MM.1S (cell line): ENCODE measurements around the gene AMOTL2.

Source experiments
- DNase-seq: peaks from one replicate; pipeline ENCODE4 v3.0.0-alpha.2; 2015
- H2AFZ ChIP-seq: fragments of 300-600 bp; sonication (generic); 2 replicates; pipeline ENCODE4 v1.6.0; 2016; ENCODE audit warnings: antibody characterized with exemption, low read length
- H3F3A ChIP-seq: fragments of 300-600 bp; sonication (generic); 2 replicates; pipeline ENCODE4 v1.6.1; 2016; ENCODE audit warnings: mild to moderate bottlenecking, antibody characterized with exemption, low read length, moderate library complexity, mixed read lengths; ENCODE audit not compliant: insufficient read depth
- H3K27ac ChIP-seq: fragments of 300-600 bp; sonication (generic); 2 replicates; pipeline ENCODE4 v1.5.1; 2016; ENCODE audit warnings: mild to moderate bottlenecking, low read length
- H3K27me3 ChIP-seq: fragments of 300-600 bp; sonication (generic); replicated peaks from 2 replicates; pipeline ENCODE4 v1.6.0; 2016; ENCODE audit warnings: low read length; ENCODE audit not compliant: insufficient read depth
- H3K36me3 ChIP-seq: fragments of 300-600 bp; sonication (generic); replicated peaks from 2 replicates; pipeline ENCODE4 v1.6.1; 2016; ENCODE audit warnings: mild to moderate bottlenecking, low read length, mixed read lengths; ENCODE audit not compliant: insufficient read depth
- H3K4me1 ChIP-seq: fragments of 300-600 bp; sonication (generic); 2 replicates; pipeline ENCODE4 v1.6.1; 2016; ENCODE audit warnings: low read length, mixed read lengths
- H3K4me2 ChIP-seq: fragments of 300-600 bp; sonication (generic); 2 replicates; pipeline ENCODE4 v1.6.0; 2016; ENCODE audit warnings: low read depth, low read length
- H3K4me3 ChIP-seq: fragments of 300-600 bp; sonication (generic); 2 replicates; pipeline ENCODE4 v1.5.1; 2016; ENCODE audit warnings: low read length, mixed read lengths
- H3K79me2 ChIP-seq: fragments of 300-600 bp; sonication (generic); 2 replicates; pipeline ENCODE4 v1.6.1; 2016; ENCODE audit warnings: mixed run types, low read length, mixed read lengths
- H3K9ac ChIP-seq: fragments of 300-600 bp; sonication (generic); 2 replicates; pipeline ENCODE4 v1.6.1; 2016; ENCODE audit warnings: low read length, mixed read lengths
- H3K9me2 ChIP-seq: fragments of 300-600 bp; sonication (generic); replicated peaks from 2 replicates; pipeline ENCODE4 v1.6.1; 2016; ENCODE audit warnings: mild to moderate bottlenecking, low read length, mixed read lengths; ENCODE audit not compliant: insufficient read depth
- H3K9me3 ChIP-seq: fragments of 300-600 bp; sonication (generic); replicated peaks from 2 replicates; pipeline ENCODE4 v1.6.1; 2016; ENCODE audit warnings: mild to moderate bottlenecking, low read length, mixed read lengths; ENCODE audit not compliant: insufficient read depth
- H4K20me1 ChIP-seq: fragments of 300-600 bp; sonication (generic); 2 replicates; pipeline ENCODE4 v1.6.1; 2016; ENCODE audit warnings: mild to moderate bottlenecking, low read length, moderate library complexity, mixed read lengths; ENCODE audit not compliant: insufficient read depth
- EZH2 ChIP-seq: fragments of 300-600 bp; sonication (generic); optimal IDR thresholded peaks from 2 replicates; pipeline ENCODE3; 2017; ENCODE audit warnings: low read depth, mild to moderate bottlenecking, antibody characterized with exemption, low read length, mixed read lengths
- EZH2phosphoT487 ChIP-seq: fragments of 300-600 bp; sonication (generic); IDR thresholded peaks from 2 replicates; pipeline ENCODE4 v1.6.1; 2018; ENCODE audit warnings: antibody characterized with exemption, low read length
- TF ChIP-seq, protein P1 (sequence below): fragments of 300-600 bp; sonication (generic); IDR thresholded peaks from 2 replicates; pipeline ENCODE4 v1.5.1; 2016; ENCODE audit warnings: antibody characterized with exemption, low read length, mixed read lengths

Gene AMOTL2

DNA sequence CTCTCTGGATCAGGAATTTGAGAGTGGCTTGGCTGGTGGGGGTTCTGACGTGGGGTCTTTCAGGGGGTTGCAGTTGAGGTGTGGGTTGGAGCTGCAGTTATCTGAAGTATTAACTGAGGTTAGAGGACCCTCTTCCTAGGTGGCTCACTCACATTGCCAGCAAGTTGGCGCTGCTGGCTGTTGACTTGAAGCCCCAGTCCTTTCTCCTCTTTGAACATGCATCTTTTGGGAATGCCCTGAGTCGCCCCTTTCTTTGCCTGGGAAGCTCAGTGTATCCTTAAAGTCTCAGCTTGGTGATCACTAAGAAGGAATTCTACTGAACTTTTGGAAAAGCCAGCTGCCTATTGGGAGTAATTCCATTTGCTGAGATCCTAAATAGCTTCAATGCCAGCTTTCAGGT is 13.0 kb upstream of the AMOTL2 start:
- Histone ChIP-seq H3K27me3 (no peaks in the 10 kb centered on the region), H4K20me1 (no peaks in the 10 kb centered on the region), H3F3A (no peaks in the 10 kb centered on the region), H3K4me2 (no peak overlapping the region), H3K9me2 (no peaks in the 10 kb centered on the region), H3K9ac (no peak overlapping the region), H2AFZ (no peak overlapping the region), H3K79me2 (no peaks in the 10 kb centered on the region), H3K4me1 (no peaks in the 10 kb centered on the region), H3K9me3 (no peaks in the 10 kb centered on the region), H3K4me3 (no peak overlapping the region), H3K36me3 (no peaks in the 10 kb centered on the region), H3K27ac (no peak overlapping the region)
- no peak for DNase-seq
- TF ChIP-seq, protein P1, sequence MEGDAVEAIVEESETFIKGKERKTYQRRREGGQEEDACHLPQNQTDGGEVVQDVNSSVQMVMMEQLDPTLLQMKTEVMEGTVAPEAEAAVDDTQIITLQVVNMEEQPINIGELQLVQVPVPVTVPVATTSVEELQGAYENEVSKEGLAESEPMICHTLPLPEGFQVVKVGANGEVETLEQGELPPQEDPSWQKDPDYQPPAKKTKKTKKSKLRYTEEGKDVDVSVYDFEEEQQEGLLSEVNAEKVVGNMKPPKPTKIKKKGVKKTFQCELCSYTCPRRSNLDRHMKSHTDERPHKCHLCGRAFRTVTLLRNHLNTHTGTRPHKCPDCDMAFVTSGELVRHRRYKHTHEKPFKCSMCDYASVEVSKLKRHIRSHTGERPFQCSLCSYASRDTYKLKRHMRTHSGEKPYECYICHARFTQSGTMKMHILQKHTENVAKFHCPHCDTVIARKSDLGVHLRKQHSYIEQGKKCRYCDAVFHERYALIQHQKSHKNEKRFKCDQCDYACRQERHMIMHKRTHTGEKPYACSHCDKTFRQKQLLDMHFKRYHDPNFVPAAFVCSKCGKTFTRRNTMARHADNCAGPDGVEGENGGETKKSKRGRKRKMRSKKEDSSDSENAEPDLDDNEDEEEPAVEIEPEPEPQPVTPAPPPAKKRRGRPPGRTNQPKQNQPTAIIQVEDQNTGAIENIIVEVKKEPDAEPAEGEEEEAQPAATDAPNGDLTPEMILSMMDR = no peak
- TF ChIP-seq EZH2 (no peak), EZH2phosphoT487 (no peak)

DNA sequence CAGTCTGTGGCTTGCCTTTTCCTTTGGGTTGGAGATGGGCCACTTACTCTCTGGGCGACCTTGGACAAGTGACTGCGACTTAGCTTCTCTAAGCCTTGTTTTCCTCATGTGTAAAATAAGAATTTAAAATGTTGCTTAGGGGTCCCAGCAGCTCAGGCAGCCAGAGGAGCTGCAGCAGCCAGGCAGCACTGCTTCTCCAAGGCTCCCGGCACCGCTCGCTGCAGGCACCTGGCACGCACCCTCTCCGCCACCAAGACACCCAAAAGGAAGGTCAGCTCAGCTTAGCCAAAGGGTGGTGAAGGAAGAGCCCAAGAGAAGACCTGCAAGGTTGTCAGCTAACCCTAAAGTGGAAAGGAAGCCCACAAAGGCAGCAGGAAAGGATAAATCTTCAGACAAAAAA is 10.7 kb upstream of the AMOTL2 start:
- Histone ChIP-seq H3K4me2 (no peak overlapping the region), H3K79me2 (no peaks in the 10 kb centered on the region), H3K9ac (no peak overlapping the region), H3K9me3 (no peaks in the 10 kb centered on the region), H3K4me3 (no peak overlapping the region), H3K36me3 (no peaks in the 10 kb centered on the region), H3K27me3 (no peaks in the 10 kb centered on the region), H2AFZ (no peak overlapping the region), H4K20me1 (no peaks in the 10 kb centered on the region), H3K4me1 (no peaks in the 10 kb centered on the region), H3F3A (no peaks in the 10 kb centered on the region), H3K27ac (no peak overlapping the region), H3K9me2 (no peaks in the 10 kb centered on the region)
- TF ChIP-seq EZH2phosphoT487 (no peak), EZH2 (no peak)
- TF ChIP-seq, protein P1 = no peak
- DNase-seq = no peak

DNA sequence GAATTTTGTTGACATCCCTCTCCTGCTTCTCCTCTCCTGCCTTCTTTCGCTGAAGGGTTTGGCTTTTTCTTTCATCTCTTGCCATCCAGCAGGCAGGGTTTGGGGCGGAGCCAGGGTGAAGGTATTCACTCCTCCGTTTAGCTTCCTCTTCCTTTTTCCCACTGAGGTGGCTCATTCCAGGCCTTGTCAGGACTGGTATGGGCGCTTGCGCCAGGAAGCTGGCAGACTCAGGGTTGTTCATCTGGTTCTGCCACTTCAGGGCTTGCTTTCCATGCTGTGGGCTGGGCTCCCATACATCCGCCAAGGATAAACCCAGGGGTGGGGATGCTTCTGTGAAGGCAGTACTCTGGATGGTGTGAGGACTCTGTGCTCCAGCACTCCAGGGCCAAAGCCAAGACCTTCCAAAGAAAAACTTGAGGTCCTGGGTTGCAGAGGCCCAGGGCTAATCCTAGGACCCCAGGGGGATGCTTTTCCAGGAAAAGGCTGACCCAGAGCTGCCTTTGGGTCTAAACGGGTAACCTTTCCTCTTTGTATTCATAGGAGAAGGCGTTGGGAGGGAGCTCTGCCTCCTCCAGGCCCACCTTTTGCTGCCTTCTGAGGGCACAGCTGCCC is 7.7 kb upstream of the AMOTL2 start:
- Histone ChIP-seq H3K79me2 (no peaks in the 10 kb centered on the region), H3K36me3 (no peaks in the 10 kb centered on the region), H2AFZ (no peak overlapping the region), H3K4me3 (no peak overlapping the region), H4K20me1 (no peaks in the 10 kb centered on the region), H3K27ac (no peak overlapping the region), H3K9ac (no peak overlapping the region), H3K27me3 (0 out of 2 replicates have a peak, but pooled peaks cover 7% of the 10 kb centered on the region), H3K9me2 (no peaks in the 10 kb centered on the region), H3K4me2 (no peak overlapping the region), H3K4me1 (no peaks in the 10 kb centered on the region), H3F3A (no peaks in the 10 kb centered on the region), H3K9me3 (no peaks in the 10 kb centered on the region)
- TF ChIP-seq EZH2phosphoT487 (no peak), EZH2 (no peak)
- TF ChIP-seq, protein P1 = no peak
- no peak for DNase-seq
